GM21737 (cell line): ENCODE results near the gene TGM6.

Experiments used
- ATAC-seq: cut with Tn5 transposase; IDR thresholded peaks from one replicate; pipeline ENCODE4 v1.9.1; 2021; ENCODE audit warnings: mild to moderate bottlenecking, moderate library complexity; ENCODE audit not compliant: unreplicated experiment

TGM6 gene

DNA sequence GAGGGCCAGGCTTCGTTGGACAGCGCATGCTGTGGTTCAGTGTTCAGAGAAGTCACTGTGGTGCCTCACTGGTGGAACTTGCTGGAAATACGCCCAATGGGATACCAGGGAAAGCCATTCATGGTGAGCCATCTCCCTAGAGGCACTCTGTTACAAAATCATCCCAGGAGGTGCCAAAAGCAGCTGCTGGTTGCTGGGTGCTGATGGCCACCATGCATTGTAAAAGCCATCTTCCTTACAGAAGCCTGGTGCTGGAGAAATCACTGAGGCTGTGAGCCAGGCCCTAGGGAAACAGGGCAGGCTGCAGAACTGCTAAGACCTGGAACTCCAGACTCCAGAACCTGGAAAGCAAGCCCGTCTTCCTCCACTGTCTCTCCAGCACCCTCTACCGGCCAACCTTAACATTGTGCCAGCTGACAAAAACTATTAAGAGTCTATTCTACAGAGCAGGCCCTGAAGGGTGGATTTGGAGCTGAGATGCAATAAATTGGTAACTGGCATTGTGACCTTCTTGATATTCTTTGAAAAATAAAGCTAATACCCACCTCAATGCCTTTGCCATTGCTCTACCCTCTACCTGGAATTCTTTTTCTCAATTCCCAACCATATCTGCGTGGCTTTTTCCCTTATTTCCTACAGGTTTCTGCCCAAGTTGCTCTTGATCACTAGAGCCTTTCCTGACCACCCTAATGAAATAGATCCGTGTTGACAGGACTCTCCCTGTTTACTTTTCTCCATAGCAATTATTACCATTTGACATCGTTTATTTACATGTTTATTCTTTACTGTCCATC is 71.4 kb downstream of the TGM6 start:
- no peak for ATAC-seq

DNA sequence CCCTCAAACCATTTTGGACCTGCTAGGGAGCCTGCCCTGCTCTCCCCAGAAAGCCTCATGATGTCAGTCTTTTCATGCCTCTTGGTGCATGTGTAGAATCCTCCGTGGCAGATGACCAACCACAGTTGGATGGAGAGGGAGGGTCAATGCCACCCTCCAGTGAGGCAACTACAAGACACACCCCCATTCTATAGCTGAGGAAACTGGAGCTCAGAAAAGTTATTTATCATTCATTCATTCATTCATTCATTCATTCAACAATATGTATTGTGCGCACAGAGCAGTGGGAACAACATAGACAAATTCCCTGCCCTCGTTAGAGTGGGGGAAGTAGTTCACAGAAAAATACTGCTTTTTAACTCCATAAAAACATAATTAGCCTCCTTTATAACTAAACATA is 73.1 kb downstream of the TGM6 start:
- ATAC-seq = no peak

DNA sequence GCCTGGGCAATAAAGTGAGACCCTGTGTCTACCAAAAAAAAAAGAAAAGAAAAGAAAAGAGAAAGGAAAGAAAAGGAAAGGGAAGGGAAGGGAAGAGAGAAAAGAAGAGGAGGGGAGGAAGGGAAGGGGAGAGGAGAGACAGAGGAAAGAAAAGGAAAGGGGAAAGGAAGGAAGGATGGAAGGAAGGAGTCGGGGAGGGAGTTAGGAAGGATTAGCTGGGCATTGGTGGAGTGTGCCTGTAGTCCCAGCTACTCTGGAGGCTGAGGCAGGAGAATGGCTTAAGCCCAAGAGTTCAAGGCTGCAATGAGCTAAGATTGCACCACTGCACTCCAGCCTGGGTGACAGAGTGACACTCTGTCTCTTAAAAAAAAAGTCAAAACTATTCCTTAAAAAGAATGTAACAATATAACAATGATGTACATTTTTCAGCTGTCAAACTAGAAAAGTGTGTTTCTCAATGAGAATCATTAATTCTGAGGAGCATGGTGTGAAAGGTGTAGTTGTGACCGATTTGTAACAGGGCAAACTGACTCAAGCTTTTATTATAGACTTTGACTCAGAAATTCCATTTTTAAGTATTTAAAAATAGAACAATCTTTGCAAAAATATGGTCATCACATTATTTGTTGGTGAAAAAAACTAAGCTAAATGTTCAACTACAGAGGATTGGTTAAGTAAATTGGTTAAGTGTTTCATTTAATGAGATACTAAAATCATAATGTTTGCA is 75.2 kb downstream of the TGM6 start:
- ATAC-seq = no peak

DNA sequence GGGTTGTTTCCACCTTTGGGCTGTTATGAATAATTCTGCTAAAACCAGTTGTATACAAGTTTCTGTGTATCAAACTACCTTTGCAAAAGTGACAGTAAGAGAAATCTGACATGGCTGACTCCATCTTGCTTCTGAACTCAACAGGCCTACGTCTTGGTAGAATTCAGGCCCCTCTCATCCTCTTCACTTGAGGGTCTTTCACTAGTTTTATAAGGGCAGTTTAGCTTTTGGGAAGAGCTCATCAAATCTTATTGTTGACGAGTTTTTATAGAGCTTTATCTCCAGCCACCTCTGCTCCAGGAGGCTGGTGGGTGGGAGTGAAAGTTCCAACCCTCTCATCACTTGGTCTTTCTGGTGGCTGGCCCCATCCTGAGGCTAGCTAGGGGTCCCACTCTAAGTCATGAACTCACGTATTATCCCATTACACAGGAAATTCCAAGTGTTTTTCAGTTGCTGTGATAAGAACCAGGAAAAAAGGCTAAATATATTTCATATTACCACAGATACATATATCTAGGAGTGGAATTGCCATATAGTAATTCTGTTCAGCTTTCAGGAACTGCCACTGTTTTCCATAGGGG is 78.3 kb downstream of the TGM6 start:
- ATAC-seq = no peak

DNA sequence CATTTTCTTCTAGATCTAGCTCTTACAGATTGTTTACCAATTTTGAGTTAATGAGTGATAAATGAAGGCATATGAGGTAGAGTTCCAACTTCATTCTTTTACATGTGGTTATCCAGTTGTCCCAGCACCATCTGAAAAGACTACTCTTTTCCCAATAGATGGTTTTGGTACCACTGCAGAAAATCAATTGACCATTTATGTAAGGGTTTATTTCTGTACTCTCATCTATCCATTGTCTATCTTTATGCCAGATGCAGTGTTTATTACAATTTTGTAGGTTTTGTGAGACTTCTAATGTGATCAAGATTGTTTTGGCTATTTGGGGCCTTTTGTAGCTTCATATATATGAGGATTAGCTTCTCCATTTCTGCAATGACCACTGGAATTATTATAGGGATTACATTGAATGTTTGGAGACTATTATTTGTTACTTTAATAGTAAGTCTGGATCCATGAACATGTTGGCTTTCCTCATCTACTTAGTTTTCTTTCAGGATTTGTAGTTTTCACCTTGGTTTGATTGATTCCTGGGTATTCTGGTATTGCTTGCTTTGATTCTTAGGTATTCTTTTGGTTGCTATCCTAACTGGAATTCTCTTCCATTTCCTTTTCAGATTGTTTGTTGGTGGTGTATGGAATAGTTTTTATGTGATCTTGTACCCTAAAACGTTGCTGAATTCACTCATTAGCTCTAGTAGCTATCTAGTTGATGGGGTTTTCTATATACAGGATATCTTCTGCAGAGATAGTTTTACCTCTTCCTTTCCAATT is 79.5 kb downstream of the TGM6 start:
- ATAC-seq = no peak

DNA sequence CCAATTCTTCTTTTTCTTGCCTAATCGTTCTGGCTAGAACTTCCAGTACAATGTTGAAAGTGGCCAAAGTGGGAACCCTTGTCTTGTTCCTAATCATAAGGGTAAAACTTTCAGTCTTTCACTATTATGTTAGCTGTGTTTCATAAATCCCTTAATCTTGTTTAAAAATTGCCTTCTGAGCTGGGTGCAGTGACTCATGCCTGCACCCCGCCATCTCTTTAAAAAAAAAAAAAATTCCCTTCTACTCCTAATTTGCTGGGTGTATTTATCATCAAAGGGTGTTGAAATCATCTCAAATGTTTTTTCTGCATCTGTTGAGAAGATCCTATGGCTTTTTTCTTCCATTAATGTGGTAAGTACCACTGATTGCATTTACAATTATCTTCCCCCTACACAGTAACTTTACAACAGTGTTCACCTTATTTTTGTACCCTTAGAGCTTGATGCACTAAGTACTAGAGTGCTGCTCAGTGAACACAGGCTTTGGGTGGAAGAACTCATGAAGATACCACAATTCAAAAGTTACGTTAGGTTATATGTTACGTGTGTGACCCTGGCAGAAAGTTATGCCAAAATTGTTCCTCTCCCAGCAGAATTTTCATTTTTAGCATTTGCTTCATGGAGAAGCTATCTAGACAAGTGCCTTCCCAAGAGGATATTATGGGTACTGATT is 80.2 kb downstream of the TGM6 start:
- ATAC-seq = no peak

DNA sequence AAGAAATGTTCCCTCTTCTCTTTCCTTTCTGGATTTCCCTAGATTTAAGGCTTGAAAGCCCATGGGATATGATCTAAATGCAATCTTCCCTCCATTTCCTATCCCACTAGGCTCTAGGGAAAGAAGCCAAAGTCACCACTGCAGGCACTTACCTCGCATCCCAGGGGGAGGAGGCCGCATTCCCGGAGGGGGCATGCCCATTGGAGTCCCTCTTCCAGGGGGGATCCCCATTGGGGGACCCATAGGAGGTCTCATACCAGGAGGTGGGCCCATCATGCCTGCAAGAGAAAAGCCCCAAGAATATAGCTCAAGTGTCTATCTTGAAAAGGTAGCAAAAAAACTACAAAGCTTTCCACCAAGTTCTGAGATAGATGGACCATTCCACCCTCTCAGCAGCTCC is 81.8 kb downstream of the TGM6 start:
- no peak for ATAC-seq

DNA sequence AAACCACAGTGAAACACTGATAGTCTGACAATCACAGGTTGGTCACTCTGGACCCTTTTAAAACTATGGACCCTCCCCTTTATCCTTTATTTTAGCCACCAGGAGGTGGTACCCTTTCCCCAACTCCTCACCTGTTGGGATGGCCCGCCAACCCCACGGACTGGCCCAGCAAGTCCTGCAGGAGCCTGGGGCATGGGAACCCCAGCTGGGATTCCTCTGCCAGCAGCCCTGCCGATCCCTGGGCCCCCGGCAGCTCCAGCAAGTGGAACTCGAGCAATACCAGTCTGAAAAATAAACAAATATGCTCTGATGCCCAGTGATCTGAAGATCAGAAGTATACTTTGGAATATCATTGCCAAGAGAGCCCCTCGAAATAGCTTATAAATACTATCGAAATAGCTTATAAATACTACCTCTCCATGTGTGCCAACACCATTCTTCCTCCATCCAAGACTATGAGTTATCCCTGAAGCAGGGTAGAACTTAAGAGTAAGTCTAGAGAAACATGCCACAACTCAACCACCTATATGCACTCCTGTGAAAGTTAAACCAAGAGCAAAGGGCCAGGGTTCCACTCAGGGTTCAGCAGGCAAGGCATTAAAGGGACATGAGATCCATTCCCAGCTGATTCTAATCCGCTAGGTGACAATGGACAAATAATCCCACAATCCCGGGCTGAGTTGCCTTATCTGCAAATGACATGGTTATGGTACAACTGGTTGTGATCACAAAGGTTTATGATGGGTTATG is 83.1 kb downstream of the TGM6 start:
- ATAC-seq = no peak

DNA sequence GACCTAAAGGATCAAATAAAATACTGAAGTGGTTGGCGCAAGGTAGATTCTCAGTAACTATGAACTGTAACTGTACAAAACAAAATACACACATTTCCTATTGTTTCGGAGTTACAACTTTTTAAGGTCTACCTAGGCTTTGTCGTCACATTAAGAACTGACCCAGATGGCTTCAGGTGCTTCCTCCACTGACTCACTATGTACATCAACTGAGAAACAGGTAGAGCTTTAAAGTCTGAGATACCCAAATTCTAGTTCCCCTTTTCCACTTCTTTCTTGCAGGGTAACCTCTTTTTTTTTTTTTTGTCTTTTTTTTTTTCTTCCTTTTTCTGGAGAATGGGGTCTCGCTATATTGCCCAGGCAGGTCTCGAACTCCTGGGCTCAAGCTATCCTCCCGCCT is 84.4 kb downstream of the TGM6 start:
- ATAC-seq = no peak

DNA sequence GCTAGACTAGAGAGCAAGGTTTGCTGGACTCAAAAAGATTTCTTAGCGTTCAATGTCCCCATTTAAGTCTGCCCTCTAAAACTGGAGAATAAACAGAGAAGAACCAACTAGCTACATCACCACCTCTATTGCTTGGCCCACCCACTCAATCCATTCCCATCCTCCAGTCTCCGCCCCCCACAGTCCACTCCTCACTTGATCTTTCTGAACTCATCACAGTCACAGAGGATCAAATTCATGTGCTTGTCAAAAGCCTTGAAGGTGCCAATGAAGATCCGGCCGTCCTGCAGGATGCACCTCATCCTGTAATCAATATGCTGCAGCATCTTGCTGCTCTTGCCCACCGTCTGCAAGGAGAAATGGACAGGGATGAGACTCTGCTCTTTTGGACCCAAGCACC is 86.7 kb downstream of the TGM6 start:
- no peak for ATAC-seq

DNA sequence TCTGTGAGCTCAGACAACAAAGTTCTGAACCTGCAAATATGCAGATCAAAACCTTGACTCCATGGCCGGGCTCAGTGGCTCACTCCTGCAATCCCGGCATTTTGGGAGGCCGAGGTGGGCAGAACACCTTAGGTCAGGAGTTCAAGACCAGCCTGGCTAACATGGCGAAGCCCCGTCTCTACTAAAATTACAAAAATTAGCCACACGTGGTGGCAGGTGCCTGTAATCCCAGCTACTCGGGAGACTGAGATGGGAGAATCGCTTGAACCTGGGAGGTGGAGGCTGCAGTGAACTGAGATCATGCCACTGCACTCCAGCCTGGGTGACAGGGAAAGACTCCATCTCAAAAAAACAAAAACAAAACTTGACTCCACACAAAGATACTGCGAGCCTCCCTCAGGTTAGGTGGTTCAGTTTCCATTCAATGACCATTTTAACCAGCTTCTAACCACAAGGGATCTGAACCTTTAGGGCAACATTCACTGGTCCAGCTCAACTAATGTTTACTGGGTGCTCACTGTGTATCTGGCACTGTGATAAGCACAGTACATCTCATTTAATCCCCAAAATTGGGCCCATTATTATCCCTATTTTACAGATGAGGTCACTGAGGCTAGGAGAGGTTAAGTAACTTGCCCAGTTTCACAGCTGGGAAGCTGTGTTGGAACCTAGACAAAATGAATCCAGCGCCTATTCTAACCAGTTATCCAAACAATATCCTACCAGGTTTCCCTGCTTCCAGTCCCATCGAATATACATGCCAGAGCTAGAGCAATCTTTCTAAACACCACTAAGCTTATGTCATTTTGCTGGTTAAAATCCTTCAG is 88.1 kb downstream of the TGM6 start:
- no peak for ATAC-seq

DNA sequence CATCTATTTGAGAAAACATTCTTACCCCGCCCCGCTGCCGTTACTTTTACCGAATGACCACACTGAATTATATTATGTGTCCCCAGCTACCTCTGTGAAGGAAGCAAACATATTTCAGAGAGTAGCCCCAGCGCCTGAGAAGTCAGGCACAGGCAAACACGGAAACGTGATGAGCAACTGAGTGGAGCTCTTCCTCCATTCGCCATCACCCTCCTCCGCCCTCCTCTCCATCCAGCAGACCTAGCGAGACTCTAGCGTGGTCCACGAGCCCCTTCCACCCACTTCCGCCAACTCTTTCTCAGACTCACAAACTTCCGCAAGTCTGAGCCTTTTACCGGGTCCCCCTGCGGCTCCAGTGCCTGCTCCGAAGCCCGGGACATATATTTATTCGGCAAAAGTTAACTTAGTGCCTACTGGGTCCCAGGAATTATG is 89.3 kb downstream of the TGM6 start:
- no peak for ATAC-seq

DNA sequence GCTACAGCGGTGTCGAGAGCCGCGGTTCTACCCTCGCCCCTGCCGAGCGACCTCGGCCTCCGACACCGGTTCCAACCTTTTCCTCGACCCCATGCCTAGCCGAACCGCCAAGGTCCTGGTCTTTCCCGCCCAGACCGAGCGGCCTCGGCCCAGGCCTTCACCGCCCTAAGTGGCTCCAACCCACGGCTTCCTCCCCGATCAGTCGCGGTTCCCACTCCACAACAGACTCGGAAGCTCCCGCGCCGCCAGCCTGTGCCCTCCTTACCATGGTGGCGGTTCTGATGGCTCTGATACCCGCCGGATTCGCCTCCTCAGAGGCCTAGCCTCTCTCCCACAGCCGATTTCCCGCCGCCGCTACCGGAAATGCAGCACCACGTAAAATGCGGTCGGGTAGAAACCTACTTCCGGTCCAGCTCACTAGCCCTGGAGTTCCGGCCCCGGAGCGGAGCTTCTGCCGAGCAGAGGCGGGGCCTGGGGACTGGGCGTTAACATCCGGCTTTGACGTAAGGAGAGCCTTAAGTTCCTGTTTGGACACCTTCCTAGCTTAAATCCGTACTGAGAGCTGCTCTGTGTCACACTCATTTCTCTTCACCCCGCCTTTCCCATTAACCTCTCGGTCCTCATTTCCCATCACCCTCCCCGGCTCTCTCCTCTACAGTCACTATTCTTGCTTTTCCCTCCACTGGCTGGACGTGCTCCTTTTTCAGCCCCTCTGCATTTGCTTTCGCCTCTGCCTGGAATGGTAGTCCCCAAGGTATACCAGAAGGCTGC is 89.9 kb downstream of the TGM6 start, which contains the start of gene SNRPB:
SNRPB (minus strand) TSS at position 367 of the 771 bp plus-strand sequence; CDS start at position 268, 99 bp downstream.
- ATAC-seq = peak; percentile 96

DNA sequence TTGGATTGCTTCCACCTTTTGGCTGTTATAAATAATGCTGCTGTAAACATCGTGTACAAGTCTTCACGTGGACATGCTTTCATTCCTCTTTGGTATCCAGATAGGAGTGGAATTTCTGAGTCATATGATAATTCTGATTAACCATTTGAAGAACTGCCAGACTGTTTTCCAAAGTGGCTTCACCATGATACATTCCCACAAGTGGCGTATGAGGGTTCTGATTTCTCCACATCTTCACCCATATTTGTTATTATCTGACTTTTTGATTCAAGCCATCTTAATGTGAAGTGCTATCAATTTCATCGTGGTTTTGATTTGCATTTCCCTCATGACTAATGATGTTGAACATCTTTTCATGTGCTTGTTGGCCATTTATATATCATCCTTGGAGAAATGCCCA is 92.8 kb downstream of the TGM6 start:
- ATAC-seq = no peak

DNA sequence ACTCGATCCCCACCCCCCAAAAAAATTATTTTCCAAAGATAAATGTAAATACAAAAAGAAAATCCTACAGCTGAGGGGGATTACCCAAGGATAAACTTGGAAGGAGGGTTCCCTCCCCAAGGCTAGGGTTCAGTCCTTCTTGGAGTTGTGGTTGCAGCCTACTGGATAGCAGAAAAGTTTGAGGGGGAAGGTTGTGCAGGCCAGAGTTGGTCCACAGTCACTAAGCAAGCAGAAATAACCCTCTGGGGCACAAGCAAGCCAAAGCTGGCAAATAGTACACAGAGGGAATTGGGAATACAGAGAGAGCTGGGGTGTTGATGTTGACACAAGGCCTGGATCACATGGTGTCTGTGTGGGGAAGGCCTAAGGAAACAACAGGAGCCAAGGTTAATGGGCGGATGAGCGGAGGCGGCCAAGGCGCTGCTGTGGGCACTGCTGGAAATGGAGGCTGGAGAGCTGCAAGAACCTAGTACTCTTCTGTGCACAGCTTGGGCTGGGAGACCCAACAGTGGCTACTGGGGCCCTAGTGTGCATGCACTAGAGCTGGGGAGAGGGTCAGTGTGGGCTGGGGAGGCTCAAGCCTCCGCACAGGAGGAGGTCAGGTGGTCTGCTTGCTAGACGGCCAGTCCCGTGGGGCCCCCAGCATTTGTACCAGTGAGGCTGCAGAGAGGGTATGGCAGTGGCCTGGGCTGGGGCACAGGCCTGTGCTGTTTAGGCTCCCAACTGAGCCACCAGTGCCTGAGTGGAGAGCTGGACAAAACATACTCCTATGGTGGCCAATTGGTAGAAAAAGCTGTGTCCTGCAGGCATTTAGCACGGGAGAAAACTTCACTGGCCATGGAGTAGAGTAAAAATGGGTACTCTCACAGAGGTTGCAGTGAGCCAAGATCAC is 95.4 kb downstream of the TGM6 start:
- ATAC-seq = no peak

DNA sequence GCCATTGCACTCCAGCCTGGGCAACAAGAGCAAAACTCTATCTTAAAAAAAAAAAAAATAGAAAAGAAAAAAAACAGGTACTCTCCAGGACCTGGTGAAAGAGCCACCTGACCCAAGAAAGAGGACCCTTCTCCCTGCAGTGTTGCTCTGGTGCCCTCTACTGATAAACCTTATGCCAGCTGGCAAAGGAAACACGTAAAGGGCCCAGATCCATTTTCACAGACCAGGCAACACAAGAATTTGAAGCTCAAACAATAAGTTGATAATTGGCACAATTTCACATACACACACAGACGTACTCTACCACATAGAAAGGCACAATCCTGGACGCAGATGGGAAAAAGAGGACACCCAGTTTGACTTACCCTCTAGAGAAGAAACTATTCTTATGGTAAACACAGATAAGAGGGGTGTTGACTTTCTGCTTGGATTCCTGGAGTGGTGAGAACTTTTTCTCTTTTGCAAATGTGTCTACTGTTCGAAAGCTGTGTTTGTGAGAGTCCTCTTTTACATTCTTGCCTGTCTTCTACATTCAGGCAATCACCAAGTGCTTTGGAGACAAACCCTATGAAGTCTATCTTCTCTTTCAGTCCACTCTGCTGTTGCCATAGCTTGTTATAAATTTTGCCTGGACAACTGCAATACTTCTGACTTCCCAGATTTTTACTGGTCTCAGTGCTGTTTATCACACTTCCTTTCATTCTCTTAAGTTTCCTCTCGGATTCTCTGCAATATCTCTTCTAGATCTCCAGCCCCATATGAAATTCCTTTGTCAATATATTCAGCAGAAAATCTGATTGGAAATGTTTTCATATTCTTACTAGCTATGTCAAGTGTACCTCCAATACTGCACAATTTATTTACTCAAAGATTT is 96.3 kb downstream of the TGM6 start:
- ATAC-seq = no peak
